HepG2 (cell line): ENCODE data around the gene PREX1. TPM values are rescaled to one million over a fixed set of nuclear protein-coding genes. Genes with fewer than 3 reads are reported as not detected.
A peak's percentile ranks its signal among the peaks of the same experiment; 100 is the strongest.

Experiments
- AGO1 ChIP-seq: fragments of 200-400 bp; formaldehyde crosslinking; IDR thresholded peaks from 2 replicates; pipeline ENCODE4 v1.6.1; 2017; ENCODE audit warnings: mild to moderate bottlenecking, low read depth, low read length, moderate library complexity; ENCODE audit not compliant: poor library complexity, severe bottlenecking
- HMGA1 ChIP-seq: sonication (generic); formaldehyde crosslinking; conservative IDR thresholded peaks from 2 replicates; pipeline ENCODE4 v1.4.0; 2020; ENCODE audit warnings: missing genetic modification reagents
- ISL2 ChIP-seq: sonication (generic); formaldehyde crosslinking; IDR thresholded peaks from 2 replicates; pipeline ENCODE4 v1.5.0; 2020; ENCODE audit warnings: missing genetic modification reagents
- MED1 ChIP-seq: sonication (generic); formaldehyde crosslinking; IDR thresholded peaks from 2 replicates; pipeline ENCODE4 v1.4.0; 2020; ENCODE audit warnings: missing genetic modification reagents
- MED13 ChIP-seq: sonication (generic); formaldehyde crosslinking; IDR thresholded peaks from 2 replicates; pipeline ENCODE4 v1.5.0; 2020; ENCODE audit warnings: missing genetic modification reagents
- MEIS1 ChIP-seq: sonication (generic); formaldehyde crosslinking; IDR thresholded peaks from 2 replicates; pipeline ENCODE4 v1.9.0; 2021; ENCODE audit warnings: mild to moderate bottlenecking, missing genetic modification reagents, moderate library complexity, borderline replicate concordance
- NBN ChIP-seq: fragments of 450-650 bp; conservative IDR thresholded peaks from 2 replicates; pipeline ENCODE4 v1.6.1; 2017
- RARG ChIP-seq: sonication (generic); formaldehyde crosslinking; IDR thresholded peaks from 2 replicates; pipeline ENCODE4 v1.4.0; 2020; ENCODE audit warnings: low read depth, mild to moderate bottlenecking, missing genetic modification reagents
- SCMH1 ChIP-seq: sonication (generic); formaldehyde crosslinking; IDR thresholded peaks from 2 replicates; pipeline ENCODE4 v1.9.0; 2021; ENCODE audit warnings: missing genetic modification reagents, mild to moderate bottlenecking, borderline replicate concordance
- SMAD9 ChIP-seq: sonication (generic); formaldehyde crosslinking; IDR thresholded peaks from 2 replicates; pipeline ENCODE4 v1.5.1; 2020; ENCODE audit warnings: mild to moderate bottlenecking, missing genetic modification reagents
- SRF ChIP-seq: IDR thresholded peaks from 2 replicates; pipeline ENCODE4 v1.6.1; 2011; ENCODE audit warnings: mild to moderate bottlenecking, low read depth, low read length, moderate library complexity
- ZFYVE20 ChIP-seq: sonication (generic); formaldehyde crosslinking; IDR thresholded peaks from 2 replicates; pipeline ENCODE4 v1.8.0; 2023; ENCODE audit warnings: low read depth, mild to moderate bottlenecking, moderate library complexity, missing genetic modification reagents, borderline replicate concordance
- ZNF234 ChIP-seq: sonication (generic); formaldehyde crosslinking; conservative IDR thresholded peaks from 2 replicates; pipeline ENCODE4 v1.5.1; 2020; ENCODE audit warnings: mild to moderate bottlenecking, missing genetic modification reagents
- ZNF430 ChIP-seq: sonication (generic); formaldehyde crosslinking; IDR thresholded peaks from 2 replicates; pipeline ENCODE4 v1.9.0; 2021; ENCODE audit warnings: mild to moderate bottlenecking, missing genetic modification reagents
- ZNF501 ChIP-seq: sonication (generic); formaldehyde crosslinking; IDR thresholded peaks from 2 replicates; pipeline ENCODE4 v1.5.1; 2020; ENCODE audit warnings: mild to moderate bottlenecking, moderate library complexity, missing genetic modification reagents
- ZNF570 ChIP-seq: sonication (generic); formaldehyde crosslinking; IDR thresholded peaks from 2 replicates; pipeline ENCODE4 v1.4.0; 2020; ENCODE audit warnings: mild to moderate bottlenecking, missing genetic modification reagents, borderline replicate concordance
- ZNF747 ChIP-seq: sonication (generic); formaldehyde crosslinking; IDR thresholded peaks from 2 replicates; pipeline ENCODE4 v1.8.1; 2023; ENCODE audit warnings: missing genetic modification reagents, mild to moderate bottlenecking, borderline replicate concordance
- polyA plus RNA-seq, 8 experiments: library from polyadenylated mRNA; depleted of rRNA in 3 of 8; stranded (reverse) in 7 of 8; unstranded in 1 of 8; fragments of >200 nt; fragmentation: Illumina TruSeq in 4 of 8; extraction: Trizol in 4 of 8; gene quantifications; 2 replicates each; pipeline versions ENCODE4 v1.2.1 to v1.2.3, GENCODE V29; 2011 to 2016; ENCODE audit warnings: low read depth in 4 of 8, missing spikeins in 1 of 8, mixed read lengths in 1 of 8; ENCODE audit not compliant: insufficient read depth in 1 of 8
- total RNA-seq, 5 experiments: library from RNA; depleted of rRNA; stranded (reverse); fragments of >200 nt; fragmentation: Illumina TruSeq; extraction: Trizol; gene quantifications; 2 replicates each; pipeline ENCODE4 v1.2.3, GENCODE V29; 2016; ENCODE audit warnings: low read depth in 1 of 5
- TF ChIP-seq, protein P1 (sequence below): IDR thresholded peaks from 2 replicates; pipeline ENCODE4 v1.6.1; 2012; ENCODE audit warnings: low read length, improper control_type of control experiment
- TF ChIP-seq, protein P2 (sequence below): sonication (generic); formaldehyde crosslinking; IDR thresholded peaks from 2 replicates; pipeline ENCODE4 v1.8.0; 2022; ENCODE audit warnings: low read depth, missing genetic modification reagents
- TF ChIP-seq, protein P3 (sequence below): sonication (generic); formaldehyde crosslinking; IDR thresholded peaks from 2 replicates; pipeline ENCODE4 v1.8.1; 2022; ENCODE audit warnings: mild to moderate bottlenecking, missing genetic modification reagents
- TF ChIP-seq, protein P4 (sequence below): sonication (generic); formaldehyde crosslinking; IDR thresholded peaks from 2 replicates; pipeline ENCODE4 v1.8.0; 2022; ENCODE audit warnings: missing genetic modification reagents, mild to moderate bottlenecking, borderline replicate concordance
- TF ChIP-seq, protein P5 (sequence below): IDR thresholded peaks from 2 replicates; pipeline ENCODE4 v1.6.1; 2018; ENCODE audit warnings: missing genetic modification reagents

PREX1 gene
- total and polyA plus RNA-seq, 2 of the 13 experiments (the other 11 are each of a cell fraction or from before 2014, with no cell fraction given) = 0.02 to 0.04 TPM

DNA sequence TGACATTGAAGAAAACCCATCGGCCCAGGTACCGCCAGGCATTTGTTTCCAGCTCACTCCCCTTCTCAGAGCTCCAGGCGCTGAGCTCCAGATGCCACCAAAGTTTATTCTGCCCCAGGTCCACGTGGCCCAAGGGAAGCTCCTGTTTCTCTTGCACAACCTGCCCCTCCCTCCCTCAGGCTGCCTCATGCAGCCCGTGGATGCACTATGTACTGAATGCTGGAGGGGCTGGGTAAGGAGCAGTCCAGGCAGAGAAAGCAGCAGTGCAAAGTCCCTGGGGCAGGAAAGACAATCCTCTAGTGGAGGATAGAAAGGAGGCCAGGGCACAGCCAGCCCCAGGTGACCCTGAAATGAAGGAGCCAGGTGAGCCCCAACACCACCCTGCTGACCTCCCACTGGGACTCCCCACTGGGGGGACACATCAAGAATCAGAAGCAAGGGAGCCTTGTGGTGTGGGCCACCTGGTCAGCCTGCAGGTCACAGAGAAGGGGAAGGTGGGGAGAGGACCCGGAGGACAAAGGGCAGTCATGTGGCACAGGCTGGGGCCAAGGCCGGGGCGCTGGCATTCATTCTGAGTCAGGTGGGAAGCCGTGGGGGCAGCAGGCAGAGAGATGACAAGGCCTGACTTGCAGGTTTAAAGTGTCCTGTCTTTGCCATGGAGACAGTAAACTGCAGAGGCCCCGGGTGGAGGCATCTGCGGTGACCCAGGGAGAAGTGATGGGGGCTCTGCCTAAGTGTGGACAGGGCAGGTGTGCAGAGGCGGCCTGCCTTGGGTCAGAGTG lies 230.1 kb downstream of the PREX1 start (continued):
- TF ChIP-seq, protein P1, sequence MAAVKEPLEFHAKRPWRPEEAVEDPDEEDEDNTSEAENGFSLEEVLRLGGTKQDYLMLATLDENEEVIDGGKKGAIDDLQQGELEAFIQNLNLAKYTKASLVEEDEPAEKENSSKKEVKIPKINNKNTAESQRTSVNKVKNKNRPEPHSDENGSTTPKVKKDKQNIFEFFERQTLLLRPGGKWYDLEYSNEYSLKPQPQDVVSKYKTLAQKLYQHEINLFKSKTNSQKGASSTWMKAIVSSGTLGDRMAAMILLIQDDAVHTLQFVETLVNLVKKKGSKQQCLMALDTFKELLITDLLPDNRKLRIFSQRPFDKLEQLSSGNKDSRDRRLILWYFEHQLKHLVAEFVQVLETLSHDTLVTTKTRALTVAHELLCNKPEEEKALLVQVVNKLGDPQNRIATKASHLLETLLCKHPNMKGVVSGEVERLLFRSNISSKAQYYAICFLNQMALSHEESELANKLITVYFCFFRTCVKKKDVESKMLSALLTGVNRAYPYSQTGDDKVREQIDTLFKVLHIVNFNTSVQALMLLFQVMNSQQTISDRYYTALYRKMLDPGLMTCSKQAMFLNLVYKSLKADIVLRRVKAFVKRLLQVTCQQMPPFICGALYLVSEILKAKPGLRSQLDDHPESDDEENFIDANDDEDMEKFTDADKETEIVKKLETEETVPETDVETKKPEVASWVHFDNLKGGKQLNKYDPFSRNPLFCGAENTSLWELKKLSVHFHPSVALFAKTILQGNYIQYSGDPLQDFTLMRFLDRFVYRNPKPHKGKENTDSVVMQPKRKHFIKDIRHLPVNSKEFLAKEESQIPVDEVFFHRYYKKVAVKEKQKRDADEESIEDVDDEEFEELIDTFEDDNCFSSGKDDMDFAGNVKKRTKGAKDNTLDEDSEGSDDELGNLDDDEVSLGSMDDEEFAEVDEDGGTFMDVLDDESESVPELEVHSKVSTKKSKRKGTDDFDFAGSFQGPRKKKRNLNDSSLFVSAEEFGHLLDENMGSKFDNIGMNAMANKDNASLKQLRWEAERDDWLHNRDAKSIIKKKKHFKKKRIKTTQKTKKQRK = no peak
- TF ChIP-seq MED13 (CRISPR knock-in tag) = no peak
- no peak for TF ChIP-seq RARG (CRISPR knock-in tag)
- TF ChIP-seq MED1 = peak; percentile 66
- TF ChIP-seq, protein P2, sequence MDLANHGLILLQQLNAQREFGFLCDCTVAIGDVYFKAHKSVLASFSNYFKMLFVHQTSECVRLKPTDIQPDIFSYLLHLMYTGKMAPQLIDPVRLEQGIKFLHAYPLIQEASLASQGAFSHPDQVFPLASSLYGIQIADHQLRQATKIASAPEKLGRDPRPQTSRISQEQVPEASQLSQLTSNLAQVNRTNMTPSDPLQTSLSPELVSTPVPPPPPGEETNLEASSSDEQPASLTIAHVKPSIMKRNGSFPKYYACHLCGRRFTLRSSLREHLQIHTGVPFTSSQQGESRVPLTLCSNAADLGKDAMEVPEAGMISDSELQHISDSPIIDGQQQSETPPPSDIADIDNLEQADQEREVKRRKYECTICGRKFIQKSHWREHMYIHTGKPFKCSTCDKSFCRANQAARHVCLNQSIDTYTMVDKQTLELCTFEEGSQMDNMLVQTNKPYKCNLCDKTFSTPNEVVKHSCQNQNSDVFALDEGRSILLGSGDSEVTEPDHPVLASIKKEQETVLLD (CRISPR knock-in tag) = no peak
- no peak for TF ChIP-seq SRF
- no peak for TF ChIP-seq ZFYVE20
- no peak for TF ChIP-seq MEIS1 (CRISPR knock-in tag)
- 0 out of 2 replicates have a peak, but pooled peaks have one; percentile 27 for TF ChIP-seq ZNF501 (CRISPR knock-in tag)
- no peak for TF ChIP-seq NBN
- TF ChIP-seq ZNF430 (CRISPR knock-in tag) = no peak
- TF ChIP-seq, protein P3, sequence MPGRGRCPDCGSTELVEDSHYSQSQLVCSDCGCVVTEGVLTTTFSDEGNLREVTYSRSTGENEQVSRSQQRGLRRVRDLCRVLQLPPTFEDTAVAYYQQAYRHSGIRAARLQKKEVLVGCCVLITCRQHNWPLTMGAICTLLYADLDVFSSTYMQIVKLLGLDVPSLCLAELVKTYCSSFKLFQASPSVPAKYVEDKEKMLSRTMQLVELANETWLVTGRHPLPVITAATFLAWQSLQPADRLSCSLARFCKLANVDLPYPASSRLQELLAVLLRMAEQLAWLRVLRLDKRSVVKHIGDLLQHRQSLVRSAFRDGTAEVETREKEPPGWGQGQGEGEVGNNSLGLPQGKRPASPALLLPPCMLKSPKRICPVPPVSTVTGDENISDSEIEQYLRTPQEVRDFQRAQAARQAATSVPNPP = no peak
- TF ChIP-seq, protein P4, sequence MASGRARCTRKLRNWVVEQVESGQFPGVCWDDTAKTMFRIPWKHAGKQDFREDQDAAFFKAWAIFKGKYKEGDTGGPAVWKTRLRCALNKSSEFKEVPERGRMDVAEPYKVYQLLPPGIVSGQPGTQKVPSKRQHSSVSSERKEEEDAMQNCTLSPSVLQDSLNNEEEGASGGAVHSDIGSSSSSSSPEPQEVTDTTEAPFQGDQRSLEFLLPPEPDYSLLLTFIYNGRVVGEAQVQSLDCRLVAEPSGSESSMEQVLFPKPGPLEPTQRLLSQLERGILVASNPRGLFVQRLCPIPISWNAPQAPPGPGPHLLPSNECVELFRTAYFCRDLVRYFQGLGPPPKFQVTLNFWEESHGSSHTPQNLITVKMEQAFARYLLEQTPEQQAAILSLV = no peak
- no peak for TF ChIP-seq HMGA1 (CRISPR knock-in tag)
- no peak for TF ChIP-seq ZNF234
- no peak for TF ChIP-seq AGO1
- TF ChIP-seq, protein P5, sequence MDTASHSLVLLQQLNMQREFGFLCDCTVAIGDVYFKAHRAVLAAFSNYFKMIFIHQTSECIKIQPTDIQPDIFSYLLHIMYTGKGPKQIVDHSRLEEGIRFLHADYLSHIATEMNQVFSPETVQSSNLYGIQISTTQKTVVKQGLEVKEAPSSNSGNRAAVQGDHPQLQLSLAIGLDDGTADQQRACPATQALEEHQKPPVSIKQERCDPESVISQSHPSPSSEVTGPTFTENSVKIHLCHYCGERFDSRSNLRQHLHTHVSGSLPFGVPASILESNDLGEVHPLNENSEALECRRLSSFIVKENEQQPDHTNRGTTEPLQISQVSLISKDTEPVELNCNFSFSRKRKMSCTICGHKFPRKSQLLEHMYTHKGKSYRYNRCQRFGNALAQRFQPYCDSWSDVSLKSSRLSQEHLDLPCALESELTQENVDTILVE = no peak
- TF ChIP-seq SCMH1 (CRISPR knock-in tag) = no peak
- TF ChIP-seq ISL2 (CRISPR knock-in tag) = no peak
- TF ChIP-seq SMAD9 (CRISPR knock-in tag) = no peak
- peak; percentile 51; the same call in 1 of the 2 replicates for TF ChIP-seq ZNF747 (CRISPR knock-in tag)
- no peak for TF ChIP-seq ZNF570 (CRISPR knock-in tag)
